Smooth muscle cell (in vitro differentiated cells): Measurements from ENCODE around the gene PPIL4. TPM values are rescaled to one million over a fixed set of nuclear protein-coding genes. Genes with fewer than 3 reads are reported as not detected.

Source experiments
- DNase-seq: peaks from one replicate; lab custom pipeline; 2025; ENCODE audit not compliant: unreplicated experiment; lab: John Stamatoyannopoulos, UW
- H2AFZ ChIP-seq: fragments of 200-600 bp; sonication (generic); 2 replicates; pipeline ENCODE4 v1.6.0; 2016; ENCODE audit warnings: antibody characterized with exemption, low read depth, mild to moderate bottlenecking
- H3F3A ChIP-seq: fragments of 200-600 bp; sonication (generic); 2 replicates; pipeline ENCODE4 v1.6.0; 2017; ENCODE audit warnings: antibody characterized with exemption, low read depth
- H3K27ac ChIP-seq: fragments of 200-600 bp; sonication (generic); 2 replicates; pipeline ENCODE4 v1.5.1; 2016; ENCODE audit warnings: low read depth, mild to moderate bottlenecking
- H3K27me3 ChIP-seq: fragments of 200-600 bp; sonication (generic); 2 replicates; pipeline ENCODE4 v1.6.1; 2016; ENCODE audit warnings: low read depth, mild to moderate bottlenecking
- H3K36me3 ChIP-seq: fragments of 200-600 bp; sonication (generic); 2 replicates; pipeline ENCODE4 v1.5.1; 2016; ENCODE audit warnings: low read depth
- H3K4me1 ChIP-seq: fragments of 200-600 bp; sonication (generic); 2 replicates; pipeline ENCODE4 v1.5.1; 2016; ENCODE audit warnings: low read depth
- H3K4me2 ChIP-seq: fragments of 200-600 bp; sonication (generic); 2 replicates; pipeline ENCODE4 v1.6.0; 2016; ENCODE audit warnings: mild to moderate bottlenecking
- H3K4me3 ChIP-seq: fragments of 200-600 bp; sonication (generic); 2 replicates; pipeline ENCODE4 v1.5.1; 2016; ENCODE audit warnings: mild to moderate bottlenecking
- H3K79me2 ChIP-seq: fragments of 200-600 bp; sonication (generic); 2 replicates; pipeline ENCODE4 v1.6.0; 2016; ENCODE audit warnings: low read depth, mild to moderate bottlenecking
- H3K9ac ChIP-seq: fragments of 200-600 bp; sonication (generic); 2 replicates; pipeline ENCODE4 v1.6.0; 2016; ENCODE audit warnings: low read depth
- H3K9me3 ChIP-seq: fragments of 200-600 bp; sonication (generic); replicated peaks from 2 replicates; pipeline ENCODE4 v1.5.1; 2016; ENCODE audit warnings: low read depth
- H4K20me1 ChIP-seq: fragments of 200-600 bp; sonication (generic); 2 replicates; pipeline ENCODE4 v1.6.0; 2016; ENCODE audit warnings: low read depth
- CTCF ChIP-seq: fragments of 200-600 bp; sonication (generic); IDR thresholded peaks from 2 replicates; pipeline ENCODE4 v1.5.1; 2017; ENCODE audit warnings: borderline replicate concordance, mild to moderate bottlenecking, antibody characterized with exemption; ENCODE audit not compliant: insufficient read depth, poor library complexity, severe bottlenecking
- WGBS: methylation state at CpG from one replicate; pipeline ENCODE4 v1.1.7; 2016; ENCODE audit warnings: low lambda C conversion rate; 5-methylcytosine and 5-hydroxymethylcytosine counted together
- polyA plus RNA-seq: library from polyadenylated mRNA; unstranded; fragments of >200 nt; fragmentation: Nextera tagmentation; extraction: Ambion mirVana; gene quantifications from 2 replicates; pipeline ENCODE4 v1.2.1, GENCODE V29; 2016
- total RNA-seq: library from RNA; depleted of rRNA; stranded (reverse); fragments of >200 nt; gene quantifications from 2 replicates; pipeline ENCODE4 v1.2.3, GENCODE V29; 2014

The PPIL4 gene
- total and polyA plus RNA-seq, 2 experiments from 2014 or later: 30.8 to 64.8 TPM

- no peak for TF ChIP-seq CTCF
- peak overlapping the region; percentile 90 for H3K9ac ChIP-seq
- peak overlapping the region; percentile 99 for H3K4me2 ChIP-seq
- no peaks in the 10 kb centered on the region for H3K36me3 ChIP-seq
- H3K4me1 ChIP-seq: peaks cover 10% of the 10 kb centered on the region
- peak overlapping the region; percentile 99 for H2AFZ ChIP-seq
- H3K9me3 ChIP-seq: no peaks in the 10 kb centered on the region
- H4K20me1 ChIP-seq: peaks cover 37% of the 10 kb centered on the region
- H3K27me3 ChIP-seq: no peaks in the 10 kb centered on the region
- WGBS: under 1% methylated on average over 65 of the region's 81 CpGs
- H3F3A ChIP-seq: no peaks in the 10 kb centered on the region
- H3K79me2 ChIP-seq: peaks cover 41% of the 10 kb centered on the region
- DNase-seq: no peak
- H3K27ac ChIP-seq: peak overlapping the region; percentile 75
- peak overlapping the region; percentile 94 for H3K4me3 ChIP-seq
Measured at GRCh38 chr6:149566410-149567193, 20.8 kb upstream of the PPIL4 start.

- Histone ChIP-seq H3K79me2 (peaks cover 35% of the 10 kb centered on the region), H3K27ac (peak within 1 kb of the TSS; percentile 75), H2AFZ (peak within 1 kb of the TSS; percentile 99), H3K4me2 (peak within 1 kb of the TSS; percentile 99), H3K36me3 (no peaks in the 10 kb centered on the region), H3K27me3 (no peaks in the 10 kb centered on the region), H3K9ac (peak within 1 kb of the TSS; percentile 90), H4K20me1 (peaks cover 36% of the 10 kb centered on the region), H3K4me1 (peaks cover 10% of the 10 kb centered on the region), H3K4me3 (peak within 1 kb of the TSS; percentile 94), H3K9me3 (no peaks in the 10 kb centered on the region), H3F3A (no peaks in the 10 kb centered on the region)
- peak; percentile 49 for TF ChIP-seq CTCF
- 1% methylated on average over 41 of the region's 59 CpGs for WGBS
- peak; percentile 88 for DNase-seq
Measured at GRCh38 chr6:149565527-149566409, 19.9 kb upstream of the PPIL4 start, which contains the start of gene GINM1. Gene GINM1, plus strand, starts transcription at chr6:149566375. Its CDS starts 40 bp downstream, at chr6:149566415.

GRCh38 chr6:149563928-149564325, 18.1 kb upstream of the PPIL4 start:
- no peak for DNase-seq
- no peaks in the 10 kb centered on the region for H3K9me3 ChIP-seq
- H3K4me2 ChIP-seq: peak overlapping the region; percentile 22
- no peak overlapping the region for H3K4me3 ChIP-seq
- H2AFZ ChIP-seq: no peak overlapping the region
- peak overlapping the region; percentile 61 for H3K27ac ChIP-seq
- H4K20me1 ChIP-seq: peaks cover 21% of the 10 kb centered on the region
- 63% methylated on average over 3 of the region's 3 CpGs for WGBS
- peaks cover 10% of the 10 kb centered on the region for H3K4me1 ChIP-seq
- H3K9ac ChIP-seq: no peak overlapping the region
- no peaks in the 10 kb centered on the region for H3F3A ChIP-seq
- H3K36me3 ChIP-seq: no peaks in the 10 kb centered on the region
- H3K79me2 ChIP-seq: peaks cover 17% of the 10 kb centered on the region
- no peak for TF ChIP-seq CTCF
- H3K27me3 ChIP-seq: peaks cover 15% of the 10 kb centered on the region
